ENCODE data around the gene GRAMD1A.

DNA sequence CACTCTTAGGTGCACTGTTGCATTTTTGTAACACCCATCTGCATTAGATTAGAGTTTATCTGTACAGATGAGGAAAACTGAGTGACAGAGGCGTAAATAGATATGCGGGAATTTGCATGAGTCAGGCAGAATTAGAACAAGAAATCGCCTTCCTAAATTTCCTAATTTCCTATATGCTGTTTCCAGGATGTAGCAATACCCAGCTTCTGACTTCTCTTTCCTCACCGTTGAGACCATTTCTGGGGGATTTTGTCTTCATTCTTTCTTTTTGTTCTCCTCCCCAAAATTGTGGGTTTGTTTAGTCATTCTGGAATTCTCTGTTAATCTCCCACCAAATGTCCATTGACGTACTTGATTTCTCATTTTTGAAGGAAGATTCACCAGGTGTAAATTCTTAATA is 25.5 kb upstream of the GRAMD1A start:
- TF ChIP-seq, protein P1, sequence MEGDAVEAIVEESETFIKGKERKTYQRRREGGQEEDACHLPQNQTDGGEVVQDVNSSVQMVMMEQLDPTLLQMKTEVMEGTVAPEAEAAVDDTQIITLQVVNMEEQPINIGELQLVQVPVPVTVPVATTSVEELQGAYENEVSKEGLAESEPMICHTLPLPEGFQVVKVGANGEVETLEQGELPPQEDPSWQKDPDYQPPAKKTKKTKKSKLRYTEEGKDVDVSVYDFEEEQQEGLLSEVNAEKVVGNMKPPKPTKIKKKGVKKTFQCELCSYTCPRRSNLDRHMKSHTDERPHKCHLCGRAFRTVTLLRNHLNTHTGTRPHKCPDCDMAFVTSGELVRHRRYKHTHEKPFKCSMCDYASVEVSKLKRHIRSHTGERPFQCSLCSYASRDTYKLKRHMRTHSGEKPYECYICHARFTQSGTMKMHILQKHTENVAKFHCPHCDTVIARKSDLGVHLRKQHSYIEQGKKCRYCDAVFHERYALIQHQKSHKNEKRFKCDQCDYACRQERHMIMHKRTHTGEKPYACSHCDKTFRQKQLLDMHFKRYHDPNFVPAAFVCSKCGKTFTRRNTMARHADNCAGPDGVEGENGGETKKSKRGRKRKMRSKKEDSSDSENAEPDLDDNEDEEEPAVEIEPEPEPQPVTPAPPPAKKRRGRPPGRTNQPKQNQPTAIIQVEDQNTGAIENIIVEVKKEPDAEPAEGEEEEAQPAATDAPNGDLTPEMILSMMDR (IDR thresholded peaks at IDR 0.05; ENCODE audit: low read depth, low read length, poor library complexity, severe bottlenecking), result no peak
- no peak for TF ChIP-seq EZH2phosphoT487 (IDR thresholded peaks at IDR 0.05; ENCODE audit: borderline replicate concordance, low read length)
